DMS53 treated with DMSO at 0.1 percent for 48 hours (cell line): Measurements from ENCODE around the gene SPON2.

Experiments used
- DNase-seq: peaks from one replicate; lab custom pipeline; 2025; ENCODE audit not compliant: unreplicated experiment; lab: John Stamatoyannopoulos, UW

SPON2 gene

GRCh38 chr4:1208970-1209704 lies 36.8 kb upstream of the SPON2 start:
- no peak for DNase-seq

- no peak for DNase-seq
Measured at GRCh38 chr4:1208266-1208961, 36.0 kb upstream of the SPON2 start.

GRCh38 chr4:1207603-1208265 lies 35.4 kb upstream of the SPON2 start:
- DNase-seq: no peak

- no peak for DNase-seq
Measured at GRCh38 chr4:1207157-1207470, 34.7 kb upstream of the SPON2 start.

GRCh38 chr4:1206299-1207156 lies 34.1 kb upstream of the SPON2 start:
- no peak for DNase-seq

GRCh38 chr4:1205586-1206298 lies 33.4 kb upstream of the SPON2 start:
- DNase-seq: no peak

- DNase-seq: no peak
Measured at GRCh38 chr4:1204828-1205585, 32.6 kb upstream of the SPON2 start.

GRCh38 chr4:1204286-1204827 lies 32.0 kb upstream of the SPON2 start:
- DNase-seq: no peak

- no peak for DNase-seq
Measured at GRCh38 chr4:1203026-1203616, 30.7 kb upstream of the SPON2 start.

- DNase-seq: no peak
Measured at GRCh38 chr4:1202526-1203011, 30.2 kb upstream of the SPON2 start.

GRCh38 chr4:1201851-1202525 lies 29.6 kb upstream of the SPON2 start:
- DNase-seq: no peak

GRCh38 chr4:1200425-1201035 lies 28.1 kb upstream of the SPON2 start:
- DNase-seq: no peak

GRCh38 chr4:1199556-1200331 lies 27.4 kb upstream of the SPON2 start:
- no peak for DNase-seq

- DNase-seq: no peak
Measured at GRCh38 chr4:1198098-1198844, 25.9 kb upstream of the SPON2 start.

GRCh38 chr4:1196421-1197183 lies 24.2 kb upstream of the SPON2 start:
- no peak for DNase-seq

GRCh38 chr4:1195891-1196401 lies 23.6 kb upstream of the SPON2 start:
- DNase-seq: no peak
